Uterus (tissue), 4 donors: ENCODE results near the gene QPCTL. TPM values are rescaled to one million over a fixed set of nuclear protein-coding genes. Genes with fewer than 3 reads are reported as not detected.

Source experiments
- DNase-seq, 2 donors: peaks; one replicate each; pipeline ENCODE4 v3.0.0-alpha.2; 2019 to 2020
- H3K27ac ChIP-seq, 2 donors: fragments of 200-600 bp; sonication (generic); 1 replicate in 1 of 2; 2 replicates in 1 of 2; pipeline ENCODE4 v1.5.1; 2016 to 2018
- H3K27me3 ChIP-seq, 2 donors: fragments of 200-600 bp; sonication (generic); one replicate each; pipeline ENCODE4 v1.5.1; 2018 to 2019; ENCODE audit warnings: control low read depth in 1 of 2
- H3K36me3 ChIP-seq, 2 donors: fragments of 200-600 bp; sonication (generic); one replicate each; pipeline ENCODE4 v1.5.1; 2019; ENCODE audit warnings: control low read depth in 1 of 2
- H3K4me1 ChIP-seq, 2 donors: fragments of 200-600 bp; sonication (generic); one replicate each; pipeline ENCODE4 v1.5.1; 2018 to 2019; ENCODE audit warnings: control low read depth in 1 of 2
- H3K4me3 ChIP-seq, 2 donors: fragments of 200-600 bp; sonication (generic); 1 replicate in 1 of 2; 2 replicates in 1 of 2; pipeline ENCODE4 v1.5.1; 2018 to 2019; ENCODE audit warnings: mild to moderate bottlenecking in 1 of 2
- H3K9me3 ChIP-seq, 2 donors: fragments of 200-600 bp; sonication (generic); one replicate each; pipeline ENCODE4 v1.5.1; 2019; ENCODE audit warnings: control low read depth in 1 of 2
- CTCF ChIP-seq, 4 experiments: fragments of 200-600 bp in 2 of 4; fragments of 450-650 bp in 2 of 4; sonication (generic) in 2 of 4; IDR thresholded peaks; one replicate each; pipeline ENCODE4 v1.5.1; 2016 to 2019; ENCODE audit warnings: antibody characterized with exemption in 4 of 4, mild to moderate bottlenecking in 2 of 4, moderate library complexity in 1 of 4
- POLR2A ChIP-seq, 2 donors: fragments of 450-650 bp; IDR thresholded peaks; one replicate each; pipeline ENCODE4 v1.6.1; 2016; ENCODE audit warnings: antibody characterized with exemption in 2 of 2, mild to moderate bottlenecking in 1 of 2, moderate library complexity in 1 of 2
- intact Hi-C: fragments of 100-400 bp; cut with DNase I; formaldehyde crosslinking; loops from one replicate; pipeline ENCODE4 v1.15.1; 2023; ENCODE audit warnings: low total_unique reads
- total RNA-seq, 4 donors: library from RNA; depleted of rRNA in 3 of 4; stranded (reverse); fragments of >200 nt in 3 of 4; gene quantifications; one replicate each; pipeline versions ENCODE4 v1.1.0 to v1.2.4, GENCODE V29; 2014 to 2023
- donor health status: DM: yes; HTN: yes; CAD: no.

Gene QPCTL
- total RNA-seq, 4 donors from 2014 or later: 6.5 to 18.2 (median 9.5) TPM; not detected in 1

- no peak for TF ChIP-seq POLR2A (IDR thresholded peaks at IDR 0.05)
- TF ChIP-seq CTCF (IDR thresholded peaks at IDR 0.05): no peak
- Histone ChIP-seq H3K36me3 (no peaks in the 10 kb centered on the region), H3K9me3 (no peaks in the 10 kb centered on the region), H3K27ac (peak overlapping the region; percentile 72 to 73), H3K27me3 (no peaks in the 10 kb centered on the region), H3K4me3 (peak overlapping the region; percentile 89 to 94), H3K4me1 (peaks cover 0 to 4% of the 10 kb centered on the region in 2 donors)
- no peak for DNase-seq
- intact Hi-C loops: no loop called here
These were observed 37.4 kb downstream of the QPCTL start for GRCh38 chr19:45729800-45730290.

- H3K36me3 ChIP-seq: no peaks in the 10 kb centered on the region
- intact Hi-C loops: no loop called here
These were observed 38.2 kb downstream of the QPCTL start, which contains the start of gene FBXO46 for GRCh38 chr19:45730368-45731288. TSS of gene FBXO46 (minus strand) at chr19:45730896. CDS start at chr19:45713495, 17,401 bp downstream.

GRCh38 chr19:45733160-45733810, 40.8 kb downstream of the QPCTL start, which contains the start of gene MEIOSIN:
TSS of gene MEIOSIN (plus strand) at chr19:45733439. CDS start at chr19:45735377, 1,938 bp downstream.
- H3K4me1 ChIP-seq: peaks cover 0 to 4% of the 10 kb centered on the region in 2 donors
- H3K36me3 ChIP-seq: no peaks in the 10 kb centered on the region
- no peak for DNase-seq
- intact Hi-C loops: no loop called here
- TF ChIP-seq CTCF (IDR thresholded peaks at IDR 0.05) (no peak), POLR2A (IDR thresholded peaks at IDR 0.05) (no peak)
- no peak within 1 kb of the TSS for H3K4me3 ChIP-seq
- no peaks in the 10 kb centered on the region for H3K27me3 ChIP-seq
- H3K9me3 ChIP-seq: no peaks in the 10 kb centered on the region
- no peak within 1 kb of the TSS for H3K27ac ChIP-seq

More at GRCh38 chr19:45730368-45731288, 38.2 kb downstream of the QPCTL start, which contains the start of gene FBXO46:
- TF ChIP-seq CTCF (IDR thresholded peaks at IDR 0.05) (peak in 1 of 4 experiments; percentile 37), POLR2A (IDR thresholded peaks at IDR 0.05) (peak; percentile 76 to 77)
- Histone ChIP-seq H3K9me3 (no peaks in the 10 kb centered on the region), H3K4me3 (peak within 1 kb of the TSS; percentile 89 to 94), H3K27me3 (no peaks in the 10 kb centered on the region), H3K27ac (peak within 1 kb of the TSS; percentile 72 to 73), H3K4me1 (peaks cover 0 to 4% of the 10 kb centered on the region in 2 donors)
- DNase-seq: peak; percentile 97

- no peak overlapping the region for H3K27ac ChIP-seq
- no peaks in the 10 kb centered on the region for H3K9me3 ChIP-seq
- H3K4me3 ChIP-seq: no peak overlapping the region
- DNase-seq: no peak
- no peaks in the 10 kb centered on the region for H3K4me1 ChIP-seq
- H3K36me3 ChIP-seq: no peaks in the 10 kb centered on the region
- intact Hi-C loops: no loop called here
- TF ChIP-seq POLR2A (IDR thresholded peaks at IDR 0.05) (no peak), CTCF (IDR thresholded peaks at IDR 0.05) (no peak)
- H3K27me3 ChIP-seq: no peaks in the 10 kb centered on the region
These were observed 47.3 kb downstream of the QPCTL start for GRCh38 chr19:45739498-45740439.
